Cardiac fibroblast (primary cell): ENCODE results near the gene ZNF738.

Experiments used
- DNase-seq, 2 donors: peaks; one replicate each; pipeline versions ENCODE4 v3.0.0 to v3.0.0-alpha.2; 2010; ENCODE audit warnings: low read depth in 2 of 2
- H3K4me3 ChIP-seq, 2 donors: replicated peaks in 1 of 2; 1 replicate in 1 of 2; 2 replicates in 1 of 2; pipeline ENCODE4 v1.5.1; 2011; ENCODE audit warnings: low read depth in 2 of 2, low read length in 2 of 2, mild to moderate bottlenecking in 2 of 2, moderate library complexity in 1 of 2
- CTCF ChIP-seq: IDR thresholded peaks from one replicate; pipeline ENCODE4 v1.5.1; 2011; ENCODE audit warnings: low read depth, mild to moderate bottlenecking, low read length, inconsistent platforms

The ZNF738 gene

GRCh38 chr19:21410166-21410565 is 51.4 kb downstream of the ZNF738 start:
- no peak for DNase-seq
- no peak for TF ChIP-seq CTCF
- H3K4me3 ChIP-seq = no peak overlapping the region

DNA sequence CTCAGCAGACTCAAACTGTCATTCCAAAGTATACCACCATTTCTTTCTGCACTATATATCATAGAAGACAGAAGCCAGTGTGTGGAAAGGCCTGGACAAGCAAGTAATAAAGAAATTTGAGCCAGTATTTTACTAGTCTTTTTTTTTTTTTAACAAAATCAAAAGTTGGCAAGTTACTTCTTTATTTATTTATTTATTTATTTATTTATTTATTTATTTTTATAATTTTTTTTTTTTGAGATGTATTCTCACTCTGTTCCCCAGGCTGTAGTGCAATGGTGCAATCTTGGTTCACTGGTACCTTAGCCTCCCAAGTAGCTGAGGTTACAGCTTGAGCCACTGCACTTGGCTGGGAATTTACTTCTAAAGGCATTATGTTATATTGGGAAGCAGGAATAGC is 63.4 kb downstream of the ZNF738 start:
- DNase-seq = no peak
- H3K4me3 ChIP-seq = no peak overlapping the region
- TF ChIP-seq CTCF = no peak

- no peak for TF ChIP-seq CTCF
- H3K4me3 ChIP-seq = no peak overlapping the region
- no peak for DNase-seq
Observed at GRCh38 chr19:21423057-21424041, 64.5 kb downstream of the ZNF738 start.
